HG02981 (cell line): ENCODE measurements around the gene CYP3A5.
"Not testable (repeated sequence)": the region's sequence is repeated elsewhere in the genome, so short reads cannot be mapped to it uniquely, and the experiment has no call there.

Experiments
- ATAC-seq: cut with Tn5 transposase; IDR thresholded peaks from one replicate; pipeline ENCODE4 v1.9.1; 2021; ENCODE audit warnings: mild to moderate bottlenecking, moderate library complexity; ENCODE audit not compliant: unreplicated experiment

Gene CYP3A5

GRCh38 chr7:99679400-99680191 lies at the start of gene CYP3A5:
TSS of gene CYP3A5 (minus strand) at chr7:99679996. CDS start at chr7:99679896, 100 bp downstream.
- no peak for ATAC-seq

GRCh38 chr7:99728615-99729014 lies 48.8 kb upstream of the CYP3A5 start:
- no peak for ATAC-seq

GRCh38 chr7:99723201-99723600 lies 43.4 kb upstream of the CYP3A5 start:
- not testable (repeated sequence) for ATAC-seq

GRCh38 chr7:99720800-99721595 lies 41.2 kb upstream of the CYP3A5 start:
- no peak for ATAC-seq

- no peak for ATAC-seq
Measured at GRCh38 chr7:99719996-99720769, 40.4 kb upstream of the CYP3A5 start.

- no peak for ATAC-seq
Measured at GRCh38 chr7:99713995-99714570, 34.3 kb upstream of the CYP3A5 start.

- ATAC-seq = no peak
Measured at GRCh38 chr7:99709838-99710578, 30.2 kb upstream of the CYP3A5 start.

GRCh38 chr7:99709260-99709659 lies 29.5 kb upstream of the CYP3A5 start:
- ATAC-seq = no peak

- ATAC-seq = no peak
Measured at GRCh38 chr7:99707096-99707495, 27.3 kb upstream of the CYP3A5 start.

- ATAC-seq = no peak
Measured at GRCh38 chr7:99699946-99700345, 20.1 kb upstream of the CYP3A5 start.

- not testable (repeated sequence) for ATAC-seq
Measured at GRCh38 chr7:99698867-99699730, 19.3 kb upstream of the CYP3A5 start.

- no peak for ATAC-seq
Measured at GRCh38 chr7:99694912-99695304, 15.1 kb upstream of the CYP3A5 start.

GRCh38 chr7:99694201-99694911 lies 14.6 kb upstream of the CYP3A5 start:
- no peak for ATAC-seq

GRCh38 chr7:99693427-99694200 lies 13.8 kb upstream of the CYP3A5 start:
- ATAC-seq = no peak

GRCh38 chr7:99693100-99693426 lies 13.3 kb upstream of the CYP3A5 start:
- no peak for ATAC-seq

- ATAC-seq = not testable (repeated sequence)
Measured at GRCh38 chr7:99692563-99692962, 12.8 kb upstream of the CYP3A5 start.

- not testable (repeated sequence) for ATAC-seq
Measured at GRCh38 chr7:99691658-99692057, 11.9 kb upstream of the CYP3A5 start.

- ATAC-seq = not testable (repeated sequence)
Measured at GRCh38 chr7:99690918-99691317, 11.1 kb upstream of the CYP3A5 start.
